Spleen (tissue), 11 donors: Measurements from ENCODE around the gene DELE1. TPM values are rescaled to one million over a fixed set of nuclear protein-coding genes. Genes with fewer than 3 reads are reported as not detected.
A peak's percentile ranks its signal among the peaks of the same experiment; 100 is the strongest.

Source experiments
- DNase-seq: peaks from one replicate; pipeline ENCODE4 v3.0.0-alpha.2; 2020
- H3K27ac ChIP-seq, 8 donors: fragments of 200-600 bp; sonication (generic) in 7 of 8; 1 replicate in 4 of 8; 2 replicates in 4 of 8; pipeline versions ENCODE4 v1.5.0 to v1.8.0; 2016 to 2021; ENCODE audit warnings: inconsistent platforms in 4 of 8, mild to moderate bottlenecking in 4 of 8, moderate library complexity in 1 of 8
- H3K27me3 ChIP-seq, 7 donors: fragments of 200-600 bp; sonication (generic) in 6 of 7; replicated peaks in 1 of 7; 1 replicate in 4 of 7; 2 replicates in 3 of 7; pipeline versions ENCODE4 v1.5.0 to v1.8.0; 2016 to 2021; ENCODE audit warnings: inconsistent platforms in 3 of 7, mild to moderate bottlenecking in 1 of 7
- H3K36me3 ChIP-seq, 6 donors: fragments of 200-600 bp; sonication (generic) in 5 of 6; 1 replicate in 4 of 6; 2 replicates in 2 of 6; pipeline versions ENCODE4 v1.5.0 to v1.8.0; 2016 to 2021; ENCODE audit warnings: inconsistent platforms in 2 of 6
- H3K4me1 ChIP-seq, 6 donors: fragments of 200-600 bp; sonication (generic) in 5 of 6; 1 replicate in 3 of 6; 2 replicates in 3 of 6; pipeline versions ENCODE4 v1.5.0 to v1.8.0; 2016 to 2021; ENCODE audit warnings: inconsistent platforms in 3 of 6
- H3K4me3 ChIP-seq, 8 donors: fragments of 200-600 bp; sonication (generic) in 7 of 8; 1 replicate in 4 of 8; 2 replicates in 4 of 8; pipeline versions ENCODE4 v1.5.0 to v1.8.0; 2016 to 2021; ENCODE audit warnings: inconsistent platforms in 4 of 8, mild to moderate bottlenecking in 4 of 8, moderate library complexity in 2 of 8
- H3K9me3 ChIP-seq, 8 donors: fragments of 200-600 bp; sonication (generic) in 7 of 8; 1 replicate in 4 of 8; 2 replicates in 4 of 8; pipeline versions ENCODE4 v1.5.0 to v1.8.0; 2016 to 2021; ENCODE audit warnings: inconsistent platforms in 4 of 8
- CTCF ChIP-seq, 11 experiments: fragments of 200-600 bp in 7 of 11; fragments of 450-650 bp in 4 of 11; sonication (generic) in 4 of 11; IDR thresholded peaks in 8 of 11; conservative IDR thresholded peaks in 3 of 11; 1 replicate in 7 of 11; 2 replicates in 4 of 11; pipeline versions ENCODE4 v1.4.0 to v1.8.0; 2016 to 2021; ENCODE audit warnings: antibody characterized with exemption in 11 of 11, inconsistent platforms in 4 of 11, mild to moderate bottlenecking in 1 of 11
- POLR2A ChIP-seq, 3 donors: fragments of 450-650 bp; IDR thresholded peaks; one replicate each; pipeline ENCODE4 v1.5.1; 2017; ENCODE audit warnings: antibody characterized with exemption in 3 of 3, mild to moderate bottlenecking in 1 of 3
- POLR2AphosphoS5 ChIP-seq, 3 donors: sonication (generic); formaldehyde crosslinking; IDR thresholded peaks; one replicate each; pipeline ENCODE4 v1.5.1; 2017; ENCODE audit warnings: antibody characterized with exemption in 3 of 3
- WGBS, 5 donors: extraction: QIAGEN DNeasy Blood & Tissue Kit in 3 of 5; methylation state at CpG; one replicate each; pipeline versions ENCODE4 v1.1.5 to v1.1.7; 2013 to 2018; 5-methylcytosine and 5-hydroxymethylcytosine counted together
- intact Hi-C: fragments of 100-400 bp; cut with DNase I; formaldehyde crosslinking; loops from one replicate; pipeline ENCODE4 v1.15.0; 2023; ENCODE audit warnings: low total_unique reads
- polyA plus RNA-seq, 3 donors: library from polyadenylated mRNA; stranded (reverse); fragments of 200-250 nt; gene quantifications; one replicate each; pipeline ENCODE4 v1.2.1, GENCODE V29; 2013
- total RNA-seq, 7 donors: library from RNA; depleted of rRNA in 3 of 7; stranded (reverse); fragments of >200 nt in 3 of 7; fragmentation: NEBNext Ultra II Directional in 4 of 7; extraction: Animal tissue kit (Norgen Biotek cat#: 25700) in 4 of 7; gene quantifications; one replicate each; pipeline versions ENCODE4 v1.1.0 to v1.2.1, GENCODE V29; 2016 to 2021
- donor health status: healthy with polysubstance abuse.
- donor health status: DM: no; HTN: no; CAD: no; lungs with moderate emphysema.
- donor health status: DM: no; HTN: no; CAD: no.
- donor health status: Bipolar disorder and iron deficiency.
- donor health status: healthy.
- donor health status: DM: no; HTN: no; CAD: no.
- donor health status: DM: yes; HTN: yes; CAD: no.

The DELE1 gene
- total and polyA plus RNA-seq, 10 donors, result 36.1 to 194 (median 130) TPM

GRCh38 chr5:141935538-141935937 lies 11.9 kb downstream of the DELE1 start:
- peaks cover 6 to 100% (median 91%) of the 10 kb centered on the region in 6 donors for H3K36me3 ChIP-seq

DNA sequence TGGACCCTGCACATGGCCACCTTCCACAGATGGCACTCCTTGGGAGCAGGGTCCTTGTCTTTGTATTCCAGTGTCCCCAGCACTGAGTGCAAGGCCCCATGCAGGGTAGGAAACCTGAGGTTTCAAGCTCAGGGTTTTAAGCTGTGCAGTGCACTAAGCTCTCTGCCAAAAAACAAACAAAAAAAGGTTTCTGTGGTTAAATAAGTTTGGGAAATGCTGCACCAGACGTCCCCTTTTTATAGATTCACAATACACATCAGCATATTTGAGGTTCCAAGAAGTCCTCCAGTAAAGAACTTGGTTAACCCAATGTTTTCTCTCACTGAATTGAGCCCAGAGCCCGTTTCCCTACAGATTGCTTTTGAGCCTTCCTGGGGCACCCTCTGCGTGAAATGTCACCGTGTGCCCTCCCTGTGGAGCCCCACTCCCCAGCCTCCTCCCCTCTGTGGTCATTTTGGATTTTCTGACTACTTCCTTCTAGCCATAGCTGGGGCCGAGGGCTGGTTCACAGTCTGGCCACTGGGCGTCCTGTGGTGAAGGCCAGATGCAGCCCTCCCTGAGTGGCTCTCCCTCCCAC lies 17.1 kb downstream of the DELE1 start:
- Histone ChIP-seq H3K4me3 (no peak overlapping the region), H3K9me3 (no peaks in the 10 kb centered on the region), H3K27ac (peak overlapping the region; percentile 22 to 82 (median 64)), H3K36me3 (peaks cover 0 to 78% (median 42%) of the 10 kb centered on the region in 6 donors), H3K27me3 (no peaks in the 10 kb centered on the region), H3K4me1 (peaks cover 0 to 56% (median 30%) of the 10 kb centered on the region in 6 donors)
- TF ChIP-seq CTCF (IDR thresholded peaks at IDR 0.05 in 8 of 11, conservative IDR thresholded peaks at IDR 0.05 in 3 of 11), result peak in 6 of 11 experiments; percentile 15 to 35 (median 27)
- TF ChIP-seq POLR2AphosphoS5 (IDR thresholded peaks at IDR 0.05), result peak in 2 of 3 donors; percentile 18 to 21
- no peak for TF ChIP-seq POLR2A (IDR thresholded peaks at IDR 0.05)
- 20 to 26% (median 22%) methylated on average over 6 of the region's 6 CpGs for WGBS, 5 donors
- no peak for DNase-seq
- intact Hi-C loops, result no loop called here

More at GRCh38 chr5:141935538-141935937, 11.9 kb downstream of the DELE1 start:
- Histone ChIP-seq H3K27ac (no peak overlapping the region), H3K4me3 (no peak overlapping the region), H3K9me3 (no peaks in the 10 kb centered on the region), H3K27me3 (no peaks in the 10 kb centered on the region), H3K4me1 (peaks cover 0 to 47% (median 23%) of the 10 kb centered on the region in 6 donors)
- DNase-seq, result no peak
- 92 to 97% (median 94%) methylated on average over 4 of the region's 4 CpGs for WGBS, 5 donors
- TF ChIP-seq POLR2AphosphoS5 (IDR thresholded peaks at IDR 0.05) (no peak), POLR2A (IDR thresholded peaks at IDR 0.05) (no peak), CTCF (IDR thresholded peaks at IDR 0.05 in 8 of 11, conservative IDR thresholded peaks at IDR 0.05 in 3 of 11) (no peak)
- intact Hi-C loops, result no loop called here

- Histone ChIP-seq H3K27me3 (no peaks in the 10 kb centered on the region), H3K27ac (peak overlapping the region; percentile 22 to 82 (median 64)), H3K4me3 (no peak overlapping the region), H3K36me3 (peaks cover 0 to 72% (median 38%) of the 10 kb centered on the region in 6 donors), H3K4me1 (peaks cover 0 to 61% (median 35%) of the 10 kb centered on the region in 6 donors), H3K9me3 (no peaks in the 10 kb centered on the region)
- no peak for TF ChIP-seq POLR2A (IDR thresholded peaks at IDR 0.05)
- peak in 1 of 11 experiments; percentile 7 for TF ChIP-seq CTCF (IDR thresholded peaks at IDR 0.05 in 8 of 11, conservative IDR thresholded peaks at IDR 0.05 in 3 of 11)
- TF ChIP-seq POLR2AphosphoS5 (IDR thresholded peaks at IDR 0.05), result peak in 1 of 3 donors; percentile 44
- 50 to 64% (median 60%) methylated on average over 6 of the region's 6 CpGs for WGBS, 5 donors
- DNase-seq, result no peak
- intact Hi-C loops, result no loop called here
Measured at GRCh38 chr5:141941307-141941706, 17.6 kb downstream of the DELE1 start.

GRCh38 chr5:141941779-141942178 lies 18.1 kb downstream of the DELE1 start:
- no peak overlapping the region for H3K4me3 ChIP-seq
- peaks cover 0 to 68% (median 33%) of the 10 kb centered on the region in 6 donors for H3K36me3 ChIP-seq
- TF ChIP-seq POLR2A (IDR thresholded peaks at IDR 0.05), result no peak
- TF ChIP-seq POLR2AphosphoS5 (IDR thresholded peaks at IDR 0.05), result no peak
- TF ChIP-seq CTCF (IDR thresholded peaks at IDR 0.05 in 8 of 11, conservative IDR thresholded peaks at IDR 0.05 in 3 of 11), result no peak
- DNase-seq, result no peak
- H3K27me3 ChIP-seq, result no peaks in the 10 kb centered on the region
- H3K4me1 ChIP-seq, result peaks cover 0 to 66% (median 40%) of the 10 kb centered on the region in 6 donors
- WGBS, 5 donors, result 74 to 86% (median 81%) methylated on average over 6 of the region's 6 CpGs
- intact Hi-C loops, result no loop called here
- H3K9me3 ChIP-seq, result no peaks in the 10 kb centered on the region
- peak overlapping the region in 5 of 8 donors; percentile 62 to 82 (median 75) for H3K27ac ChIP-seq
